Stomach (tissue), 4 donors: ENCODE results near the gene CSMD2.

Experiments
- CTCF ChIP-seq, 7 experiments: fragments of 450-650 bp in 4 of 7; fragments of 200-600 bp in 3 of 7; sonication (generic) in 3 of 7; IDR thresholded peaks; one replicate each; pipeline ENCODE4 v1.5.1; 2016 to 2019; ENCODE audit warnings: antibody characterized with exemption in 7 of 7, control low read depth in 2 of 7, mild to moderate bottlenecking in 1 of 7
- POLR2AphosphoS5 ChIP-seq, 3 donors: sonication (generic); formaldehyde crosslinking; IDR thresholded peaks; one replicate each; pipeline ENCODE4 v1.6.1; 2016; ENCODE audit warnings: antibody characterized with exemption in 3 of 3

GRCh38 chr1:33682371-33682770 lies 482.7 kb downstream of the CSMD2 start:
- TF ChIP-seq CTCF (IDR thresholded peaks at IDR 0.05): no peak
- no peak for TF ChIP-seq POLR2AphosphoS5 (IDR thresholded peaks at IDR 0.05)
